HUES48 (cell line): Measurements from ENCODE around the gene GPR45.
"Not testable (repeated sequence)": the region's sequence is repeated elsewhere in the genome, so short reads cannot be mapped to it uniquely, and the experiment has no call there.

Experiments
- H3K27ac ChIP-seq: one replicate; pipeline ENCODE4 v1.7.0; 2013; ENCODE audit warnings: low read depth, low read length, inconsistent platforms
- H3K27me3 ChIP-seq: 2 replicates; pipeline ENCODE4 v1.6.1; 2013; ENCODE audit warnings: mild to moderate bottlenecking, low read length; ENCODE audit not compliant: control insufficient read depth, insufficient read depth
- H3K36me3 ChIP-seq: 2 replicates; pipeline ENCODE4 v1.6.1; 2013; ENCODE audit warnings: low read length; ENCODE audit not compliant: control insufficient read depth, insufficient read depth
- H3K4me1 ChIP-seq: 2 replicates; pipeline ENCODE4 v1.6.1; 2013; ENCODE audit warnings: mild to moderate bottlenecking, low read length; ENCODE audit not compliant: control insufficient read depth, insufficient read depth
- H3K4me3 ChIP-seq: 2 replicates; pipeline ENCODE4 v1.5.1; 2013; ENCODE audit warnings: mild to moderate bottlenecking, low read depth, low read length
- H3K9ac ChIP-seq: 2 replicates; pipeline ENCODE4 v1.6.1; 2013; ENCODE audit warnings: mild to moderate bottlenecking, low read depth, low read length, moderate library complexity
- H3K9me3 ChIP-seq: 2 replicates; pipeline ENCODE4 v1.6.1; 2013; ENCODE audit warnings: low read length; ENCODE audit not compliant: control insufficient read depth, insufficient read depth

GPR45 gene

DNA sequence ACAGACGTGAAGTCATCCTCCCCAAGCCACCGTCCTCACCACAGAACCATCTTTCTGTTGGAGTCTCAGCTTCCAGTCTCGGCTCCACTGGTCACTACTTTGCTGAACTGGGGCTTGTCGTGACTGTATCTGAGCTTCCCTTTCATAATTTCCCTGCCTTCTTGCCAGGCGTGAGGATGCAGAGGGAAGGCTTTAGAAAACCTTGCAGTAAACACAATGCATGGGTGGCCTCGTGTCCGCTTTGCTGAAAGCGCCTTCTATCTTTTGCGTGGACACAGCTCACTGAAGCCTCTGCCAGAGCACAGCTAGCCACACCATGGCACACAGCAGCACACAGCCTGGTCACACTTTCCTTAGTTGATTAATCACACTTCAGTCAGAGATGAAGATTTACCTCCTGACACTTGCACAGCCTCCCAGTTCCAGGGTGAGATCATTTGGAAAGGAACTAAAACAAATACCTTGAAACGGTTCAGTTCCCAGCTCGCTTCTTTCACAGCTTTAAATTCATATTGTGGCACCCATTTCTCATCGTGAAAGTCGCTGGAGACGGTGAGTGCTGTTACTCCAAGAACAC, 2.8 kb upstream of the GPR45 start:
- H3K9ac ChIP-seq: no peak overlapping the region

DNA sequence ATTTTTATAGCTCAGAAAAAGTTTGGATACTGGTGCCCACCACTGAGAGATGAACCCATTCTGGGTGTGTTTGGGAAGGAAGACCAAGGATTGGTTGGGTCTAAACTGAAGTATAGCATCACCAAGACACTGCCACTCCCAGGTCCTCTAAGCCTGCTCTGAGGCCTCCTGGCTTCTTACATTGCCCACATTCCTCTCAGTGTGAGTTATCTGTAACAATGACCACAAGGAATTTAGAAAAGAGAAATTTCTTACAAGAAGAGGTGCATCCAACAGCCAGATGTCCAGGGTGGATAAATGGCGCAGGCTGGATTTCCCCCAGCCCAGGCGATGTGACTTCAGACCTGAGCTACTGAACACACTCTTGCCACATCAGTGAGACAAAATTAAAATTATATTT, 1.6 kb upstream of the GPR45 start:
- H3K27ac ChIP-seq: no peak overlapping the region

More for the DNA sequence above, 2.8 kb upstream of the GPR45 start:
- Histone ChIP-seq H3K27me3 (peaks cover 12% of the 10 kb centered on the region), H3K9me3 (no peaks in the 10 kb centered on the region), H3K36me3 (no peaks in the 10 kb centered on the region), H3K4me1 (peaks cover 5% of the 10 kb centered on the region; the same call in 1 of the 2 replicates), H3K27ac (no peak overlapping the region), H3K4me3 (no peak overlapping the region)

DNA sequence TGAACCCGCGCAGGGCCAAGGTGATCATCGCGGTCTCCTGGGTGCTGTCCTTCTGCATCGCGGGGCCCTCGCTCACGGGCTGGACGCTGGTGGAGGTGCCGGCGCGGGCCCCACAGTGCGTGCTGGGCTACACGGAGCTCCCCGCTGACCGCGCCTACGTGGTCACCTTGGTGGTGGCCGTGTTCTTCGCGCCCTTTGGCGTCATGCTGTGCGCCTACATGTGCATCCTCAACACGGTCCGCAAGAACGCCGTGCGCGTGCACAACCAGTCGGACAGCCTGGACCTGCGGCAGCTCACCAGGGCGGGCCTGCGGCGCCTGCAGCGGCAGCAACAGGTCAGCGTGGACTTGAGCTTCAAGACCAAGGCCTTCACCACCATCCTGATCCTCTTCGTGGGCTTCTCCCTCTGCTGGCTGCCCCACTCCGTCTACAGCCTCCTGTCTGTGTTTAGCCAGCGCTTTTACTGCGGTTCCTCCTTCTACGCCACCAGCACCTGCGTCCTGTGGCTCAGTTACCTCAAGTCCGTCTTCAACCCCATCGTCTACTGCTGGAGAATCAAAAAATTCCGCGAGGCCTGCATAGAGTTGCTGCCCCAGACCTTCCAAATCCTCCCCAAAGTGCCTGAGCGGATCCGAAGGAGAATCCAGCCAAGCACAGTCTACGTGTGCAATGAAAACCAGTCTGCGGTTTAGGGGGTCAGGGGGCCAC, 897 bp downstream of the GPR45 start:
- H3K9me3 ChIP-seq: no peaks in the 10 kb centered on the region
- H3K27ac ChIP-seq: no peak overlapping the region
- H3K9ac ChIP-seq: no peak overlapping the region
- peaks cover 4% of the 10 kb centered on the region for H3K27me3 ChIP-seq
- no peak overlapping the region for H3K4me3 ChIP-seq
- no peaks in the 10 kb centered on the region for H3K36me3 ChIP-seq
- peaks cover 4% of the 10 kb centered on the region; the same call in 1 of the 2 replicates for H3K4me1 ChIP-seq

More for the DNA sequence above, 1.6 kb upstream of the GPR45 start:
- Histone ChIP-seq H3K27me3 (peaks cover 12% of the 10 kb centered on the region), H3K4me3 (no peak overlapping the region), H3K4me1 (peaks cover 5% of the 10 kb centered on the region; the same call in 1 of the 2 replicates), H3K36me3 (no peaks in the 10 kb centered on the region), H3K9me3 (no peaks in the 10 kb centered on the region), H3K9ac (no peak overlapping the region)

DNA sequence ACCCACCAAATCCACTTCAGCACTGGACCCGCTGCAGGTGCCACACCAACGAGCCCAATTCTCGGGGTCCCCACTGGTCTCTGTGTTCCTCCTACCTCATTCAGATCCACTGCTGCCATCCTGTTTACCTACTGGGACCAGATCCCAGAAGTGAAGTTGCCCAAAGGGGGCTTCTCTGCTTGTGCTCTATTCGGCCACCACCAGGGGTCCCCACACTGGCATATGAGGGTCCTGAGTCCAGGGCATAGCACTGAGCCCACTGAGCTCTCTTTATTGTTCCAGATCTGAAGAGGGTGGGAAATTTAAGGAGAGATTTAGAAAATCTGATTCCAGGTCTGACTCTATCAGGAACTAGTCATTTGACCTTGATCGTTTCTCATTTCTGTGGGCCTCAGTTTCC, 2.4 kb downstream of the GPR45 start:
- H3K36me3 ChIP-seq: no peaks in the 10 kb centered on the region
- no peaks in the 10 kb centered on the region for H3K9me3 ChIP-seq
- H3K4me3 ChIP-seq: no peak overlapping the region
- no peak overlapping the region for H3K9ac ChIP-seq
- no peak overlapping the region for H3K27ac ChIP-seq
- H3K27me3 ChIP-seq: no peaks in the 10 kb centered on the region; the same call in 1 of the 2 replicates
- H3K4me1 ChIP-seq: no peaks in the 10 kb centered on the region

DNA sequence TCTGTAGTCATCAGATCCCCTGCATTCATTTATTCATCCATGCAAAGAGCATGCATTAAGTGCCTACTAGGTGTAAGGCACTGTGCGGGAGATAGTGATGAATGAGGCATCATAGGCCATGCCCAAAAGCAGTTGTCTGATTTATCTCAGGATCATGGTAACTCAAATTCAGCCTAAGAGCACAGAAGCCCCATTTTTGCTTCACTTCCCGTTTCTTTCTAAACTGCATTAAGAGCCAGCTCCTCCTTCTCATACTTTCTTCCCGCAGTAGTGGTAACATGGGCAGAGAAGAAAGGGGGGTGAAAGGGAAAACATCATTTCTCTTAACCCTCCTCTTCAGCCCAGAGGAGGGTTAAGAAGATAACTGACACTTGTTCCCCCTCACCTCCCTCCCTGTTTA, 2.9 kb downstream of the GPR45 start:
- Histone ChIP-seq H3K36me3 (no peaks in the 10 kb centered on the region), H3K9ac (no peak overlapping the region), H3K27me3 (no peaks in the 10 kb centered on the region), H3K4me1 (no peaks in the 10 kb centered on the region), H3K4me3 (no peak overlapping the region), H3K27ac (no peak overlapping the region), H3K9me3 (no peaks in the 10 kb centered on the region)

DNA sequence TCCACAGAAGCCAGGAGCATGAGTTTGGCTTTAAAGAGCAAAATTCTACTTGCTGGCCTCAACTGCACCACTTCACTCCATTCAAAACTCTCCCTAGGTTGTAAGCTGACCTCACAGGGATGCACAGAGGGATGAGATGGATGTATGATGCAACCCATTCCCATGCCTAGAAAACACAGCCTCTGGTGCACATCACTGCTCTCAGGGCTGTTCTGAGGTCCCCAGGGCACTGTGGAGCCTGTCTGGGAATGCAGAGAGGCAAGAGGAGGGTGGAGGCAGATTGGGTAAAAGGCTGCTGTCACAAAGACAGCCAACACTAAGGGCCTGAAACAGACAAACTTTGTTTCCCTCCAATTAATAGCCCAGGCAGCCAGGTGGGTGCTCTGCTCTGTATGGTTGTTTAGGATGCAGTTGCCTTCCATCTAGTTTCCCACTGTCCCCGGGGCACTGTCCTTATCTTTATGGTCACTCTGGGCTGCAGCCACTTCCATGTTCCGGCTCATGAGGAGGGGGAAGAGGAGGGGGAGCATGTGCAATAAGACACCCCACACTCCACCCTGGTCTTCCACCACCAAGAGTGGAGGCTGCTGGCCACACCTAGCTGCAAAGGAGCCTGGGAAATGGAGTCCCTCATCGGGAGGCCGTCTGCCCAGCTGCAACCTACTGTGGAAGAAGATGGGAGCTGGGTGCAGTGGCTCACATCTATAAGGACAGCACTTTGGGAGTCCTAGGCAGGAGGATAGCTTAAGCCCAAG, 7.0 kb downstream of the GPR45 start:
- no peaks in the 10 kb centered on the region for H3K27me3 ChIP-seq
- H3K9me3 ChIP-seq: peaks cover 4% of the 10 kb centered on the region; the same call in 1 of the 2 replicates
- no peaks in the 10 kb centered on the region for H3K36me3 ChIP-seq
- H3K27ac ChIP-seq: no peak overlapping the region
- no peak overlapping the region for H3K9ac ChIP-seq
- no peak overlapping the region for H3K4me3 ChIP-seq
- no peaks in the 10 kb centered on the region for H3K4me1 ChIP-seq

DNA sequence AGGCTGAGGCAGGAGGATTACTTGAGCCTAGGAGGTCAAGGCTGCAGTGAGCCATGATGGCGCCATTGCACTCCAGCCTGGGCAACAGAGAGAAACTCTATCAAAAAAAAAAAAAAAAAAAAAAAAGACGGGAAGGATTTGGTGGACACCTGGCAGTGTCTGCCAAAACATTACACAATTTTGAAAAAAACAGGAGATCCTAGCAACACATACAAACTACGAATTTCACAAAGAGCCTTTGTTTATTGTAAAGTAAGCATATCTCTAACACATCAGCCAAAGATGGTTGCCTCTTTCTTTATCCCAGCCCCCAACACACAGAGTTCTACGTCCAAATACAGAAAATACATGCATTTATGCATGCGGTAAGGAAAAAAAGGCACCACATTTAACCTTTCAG, 7.6 kb downstream of the GPR45 start:
- no peak overlapping the region for H3K27ac ChIP-seq

DNA sequence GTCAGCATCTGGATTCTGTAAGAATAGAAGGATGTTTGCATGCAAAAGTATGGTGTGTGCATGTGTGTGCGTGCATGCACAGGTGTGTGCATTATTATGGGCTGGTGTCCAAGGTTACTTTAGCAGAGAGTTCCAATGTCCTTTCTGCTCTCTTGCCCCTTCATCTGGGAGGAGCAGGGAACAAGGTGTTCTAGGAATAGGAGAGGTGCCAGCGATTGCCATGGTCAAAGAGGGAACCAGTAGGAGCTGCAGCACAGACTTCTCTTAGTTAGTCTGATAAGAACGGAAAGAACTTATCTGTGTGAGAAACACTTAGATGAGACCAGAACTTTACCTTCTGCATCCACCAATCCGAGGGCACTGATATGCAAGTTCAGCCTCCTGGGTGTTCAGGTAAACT, 8.3 kb downstream of the GPR45 start:
- H3K36me3 ChIP-seq: no peaks in the 10 kb centered on the region
- H3K9ac ChIP-seq: no peak overlapping the region
- H3K4me3 ChIP-seq: no peak overlapping the region
- H3K27ac ChIP-seq: no peak overlapping the region
- no peaks in the 10 kb centered on the region for H3K27me3 ChIP-seq
- H3K4me1 ChIP-seq: no peaks in the 10 kb centered on the region
- peaks cover 4% of the 10 kb centered on the region; the same call in 1 of the 2 replicates for H3K9me3 ChIP-seq

More for the DNA sequence above, 7.6 kb downstream of the GPR45 start:
- H3K4me1 ChIP-seq: no peaks in the 10 kb centered on the region
- H3K27me3 ChIP-seq: no peaks in the 10 kb centered on the region
- no peaks in the 10 kb centered on the region for H3K36me3 ChIP-seq
- H3K9ac ChIP-seq: no peak overlapping the region
- H3K9me3 ChIP-seq: peaks cover 4% of the 10 kb centered on the region; the same call in 1 of the 2 replicates
- H3K4me3 ChIP-seq: no peak overlapping the region

DNA sequence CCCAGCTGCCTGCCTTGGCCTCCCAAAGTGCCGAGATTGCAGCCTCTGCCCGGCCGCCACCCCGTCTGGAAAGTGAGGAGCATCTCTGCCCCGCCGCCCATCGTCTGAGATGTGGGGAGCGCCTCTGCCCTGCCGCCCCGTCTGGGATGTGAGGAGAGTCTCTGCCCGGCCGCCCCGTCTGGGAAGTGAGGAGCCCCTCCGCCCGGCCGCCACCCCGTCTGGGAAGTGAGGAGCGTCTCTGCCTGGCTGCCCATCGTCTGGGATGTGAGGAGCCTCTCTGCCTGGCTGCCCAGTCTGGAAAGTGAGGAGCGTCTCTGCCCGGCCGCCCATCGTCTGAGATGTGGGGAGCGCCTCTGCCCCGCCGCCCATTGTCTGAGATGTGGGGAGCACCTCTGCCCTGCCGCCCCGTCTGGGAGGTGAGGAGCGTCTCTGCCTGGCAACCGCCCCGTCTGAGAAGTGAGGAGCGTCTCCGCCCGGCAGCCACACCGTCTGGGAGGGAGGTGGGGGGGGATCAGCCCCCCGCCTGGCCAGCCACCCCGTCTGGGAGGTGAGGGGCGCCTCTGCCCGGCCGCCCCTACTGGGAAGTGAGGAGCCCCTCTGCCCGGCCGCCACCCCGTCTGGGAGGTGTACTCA, 9.6 kb downstream of the GPR45 start:
- not testable (repeated sequence) for H3K4me3 ChIP-seq, H3K27ac ChIP-seq, H3K27me3 ChIP-seq, H3K9me3 ChIP-seq, H3K9ac ChIP-seq, H3K4me1 ChIP-seq, H3K36me3 ChIP-seq

DNA sequence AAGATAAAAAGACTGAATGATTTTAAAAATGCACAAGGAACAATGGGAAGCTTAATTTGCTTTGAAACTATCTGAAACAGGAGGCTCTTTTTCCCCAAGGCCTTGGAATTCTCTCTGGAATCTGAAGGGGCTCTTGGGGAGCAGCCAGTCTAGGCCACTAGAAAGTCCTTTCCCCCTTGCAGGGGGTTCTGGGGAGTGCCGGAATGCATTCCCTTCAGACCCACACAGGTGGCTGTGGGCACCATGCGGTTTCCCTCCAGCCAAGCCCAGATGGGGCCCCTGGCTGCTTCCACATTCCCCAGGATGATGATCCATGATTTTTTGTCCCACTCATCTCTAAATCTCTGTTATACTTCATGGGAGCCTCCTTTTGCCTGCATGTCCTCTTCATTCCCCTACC, 10.7 kb downstream of the GPR45 start:
- Histone ChIP-seq H3K27me3 (no peaks in the 10 kb centered on the region), H3K4me1 (no peaks in the 10 kb centered on the region), H3K36me3 (no peaks in the 10 kb centered on the region), H3K27ac (no peak overlapping the region), H3K9me3 (peaks cover 4% of the 10 kb centered on the region; the same call in 1 of the 2 replicates), H3K9ac (no peak overlapping the region), H3K4me3 (no peak overlapping the region)
